Ovary (tissue), 3 donors: ENCODE data around the gene PLEKHH2.

Experiments used
- CTCF ChIP-seq, 3 donors: fragments of 450-650 bp in 2 of 3; fragments of 200-600 bp in 1 of 3; IDR thresholded peaks; one replicate each; pipeline versions ENCODE4 v1.5.1 to v1.8.0; 2016 to 2022; ENCODE audit warnings: antibody characterized with exemption in 3 of 3, mild to moderate bottlenecking in 1 of 3
- EP300 ChIP-seq: sonication (generic); formaldehyde crosslinking; IDR thresholded peaks from one replicate; pipeline ENCODE4 v1.6.1; 2017; ENCODE audit warnings: antibody characterized with exemption
- POLR2A ChIP-seq: fragments of 450-650 bp; IDR thresholded peaks from one replicate; pipeline ENCODE4 v1.6.1; 2017; ENCODE audit warnings: antibody characterized with exemption, mild to moderate bottlenecking, moderate library complexity
- donor health status: DM: no; HTN: no; CAD: no.

GRCh38 chr2:43689999-43690398 lies 52.9 kb downstream of the PLEKHH2 start:
- TF ChIP-seq CTCF (IDR thresholded peaks at IDR 0.05), result no peak
- TF ChIP-seq POLR2A, result no peak
- TF ChIP-seq EP300, result no peak
